Gastroesophageal sphincter (tissue), 3 donors: Measurements from ENCODE around the gene IRX2.

Source experiments
- POLR2AphosphoS5 ChIP-seq: sonication (generic); formaldehyde crosslinking; IDR thresholded peaks from one replicate; pipeline ENCODE4 v1.6.1; 2017; ENCODE audit warnings: antibody characterized with exemption
- TF ChIP-seq, protein P1 (sequence below), 4 experiments: fragments of 200-600 bp in 2 of 4; fragments of 450-650 bp in 2 of 4; sonication (generic) in 1 of 4; IDR thresholded peaks; one replicate each; pipeline ENCODE4 v1.5.1; 2017 to 2019; ENCODE audit warnings: antibody characterized with exemption in 4 of 4, mild to moderate bottlenecking in 2 of 4, moderate library complexity in 2 of 4

GRCh38 chr5:2754581-2755075, 3.2 kb upstream of the IRX2 start:
- TF ChIP-seq, protein P1, sequence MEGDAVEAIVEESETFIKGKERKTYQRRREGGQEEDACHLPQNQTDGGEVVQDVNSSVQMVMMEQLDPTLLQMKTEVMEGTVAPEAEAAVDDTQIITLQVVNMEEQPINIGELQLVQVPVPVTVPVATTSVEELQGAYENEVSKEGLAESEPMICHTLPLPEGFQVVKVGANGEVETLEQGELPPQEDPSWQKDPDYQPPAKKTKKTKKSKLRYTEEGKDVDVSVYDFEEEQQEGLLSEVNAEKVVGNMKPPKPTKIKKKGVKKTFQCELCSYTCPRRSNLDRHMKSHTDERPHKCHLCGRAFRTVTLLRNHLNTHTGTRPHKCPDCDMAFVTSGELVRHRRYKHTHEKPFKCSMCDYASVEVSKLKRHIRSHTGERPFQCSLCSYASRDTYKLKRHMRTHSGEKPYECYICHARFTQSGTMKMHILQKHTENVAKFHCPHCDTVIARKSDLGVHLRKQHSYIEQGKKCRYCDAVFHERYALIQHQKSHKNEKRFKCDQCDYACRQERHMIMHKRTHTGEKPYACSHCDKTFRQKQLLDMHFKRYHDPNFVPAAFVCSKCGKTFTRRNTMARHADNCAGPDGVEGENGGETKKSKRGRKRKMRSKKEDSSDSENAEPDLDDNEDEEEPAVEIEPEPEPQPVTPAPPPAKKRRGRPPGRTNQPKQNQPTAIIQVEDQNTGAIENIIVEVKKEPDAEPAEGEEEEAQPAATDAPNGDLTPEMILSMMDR (IDR thresholded peaks at IDR 0.05), result no peak
- no peak for TF ChIP-seq POLR2AphosphoS5
